ENCODE results near the gene KANK2. TPM values are rescaled to one million over a fixed set of nuclear protein-coding genes. Genes with fewer than 3 reads are reported as not detected.

KANK2 gene
- total RNA-seq, 4 donors from 2014 or later: 42.5 to 75.5 (median 65.1) TPM

- H3K27ac ChIP-seq: no peak overlapping the region
- peaks cover 16% of the 10 kb centered on the region for H3K4me1 ChIP-seq
- H3K4me3 ChIP-seq: no peak overlapping the region
- WGBS: 77% methylated on average over 7 of the region's 18 CpGs
- H3K9me3 ChIP-seq: no peaks in the 10 kb centered on the region
- TF ChIP-seq POLR2A (IDR thresholded peaks at IDR 0.05) (no peak), CTCF (IDR thresholded peaks at IDR 0.05) (no peak), POLR2AphosphoS5 (IDR thresholded peaks at IDR 0.05) (no peak), EP300 (IDR thresholded peaks at IDR 0.05) (no peak)
- peaks cover 63% of the 10 kb centered on the region for H3K36me3 ChIP-seq
- no peaks in the 10 kb centered on the region for H3K27me3 ChIP-seq
- no peak for DNase-seq (ENCODE audit: low spot score in 2 of 2)
Observed at GRCh38 chr19:11176466-11177193, 20.7 kb downstream of the KANK2 start.

- no peak for TF ChIP-seq EP300 (IDR thresholded peaks at IDR 0.05)
- TF ChIP-seq CTCF (IDR thresholded peaks at IDR 0.05): no peak
- TF ChIP-seq POLR2A (IDR thresholded peaks at IDR 0.05): no peak
- no peak for TF ChIP-seq POLR2AphosphoS5 (IDR thresholded peaks at IDR 0.05)
- Histone ChIP-seq H3K4me1 (peaks cover 17% of the 10 kb centered on the region), H3K27ac (no peak overlapping the region), H3K36me3 (peaks cover 66% of the 10 kb centered on the region), H3K4me3 (no peak overlapping the region), H3K27me3 (no peaks in the 10 kb centered on the region), H3K9me3 (no peaks in the 10 kb centered on the region)
- DNase-seq (ENCODE audit: low spot score in 2 of 2): no peak
- 93% methylated on average over 6 of the region's 7 CpGs for WGBS
Observed at GRCh38 chr19:11175920-11176319, 21.4 kb downstream of the KANK2 start.

GRCh38 chr19:11174336-11174735 is 23.0 kb downstream of the KANK2 start:
- H3K9me3 ChIP-seq: no peaks in the 10 kb centered on the region
- H3K36me3 ChIP-seq: peaks cover 81% of the 10 kb centered on the region
- DNase-seq (ENCODE audit: low spot score in 2 of 2): no peak
- H3K4me3 ChIP-seq: no peak overlapping the region
- peaks cover 7% of the 10 kb centered on the region for H3K4me1 ChIP-seq
- WGBS: 95% methylated on average over 26 of the region's 27 CpGs
- no peak overlapping the region for H3K27ac ChIP-seq
- TF ChIP-seq EP300 (IDR thresholded peaks at IDR 0.05): no peak
- TF ChIP-seq CTCF (IDR thresholded peaks at IDR 0.05): no peak
- no peak for TF ChIP-seq POLR2A (IDR thresholded peaks at IDR 0.05)
- TF ChIP-seq POLR2AphosphoS5 (IDR thresholded peaks at IDR 0.05): no peak
- H3K27me3 ChIP-seq: no peaks in the 10 kb centered on the region

GRCh38 chr19:11173516-11174155 is 23.7 kb downstream of the KANK2 start:
- TF ChIP-seq POLR2AphosphoS5 (IDR thresholded peaks at IDR 0.05) (no peak), POLR2A (IDR thresholded peaks at IDR 0.05) (no peak), EP300 (IDR thresholded peaks at IDR 0.05) (no peak), CTCF (IDR thresholded peaks at IDR 0.05) (no peak)
- Histone ChIP-seq H3K4me3 (no peak overlapping the region), H3K27me3 (no peaks in the 10 kb centered on the region), H3K27ac (no peak overlapping the region), H3K36me3 (peaks cover 88% of the 10 kb centered on the region), H3K9me3 (no peaks in the 10 kb centered on the region), H3K4me1 (peaks cover 8% of the 10 kb centered on the region)
- WGBS: 78% methylated on average over 5 of the region's 8 CpGs
- no peak for DNase-seq (ENCODE audit: low spot score in 2 of 2)

GRCh38 chr19:11172576-11172975 is 24.8 kb downstream of the KANK2 start:
- Histone ChIP-seq H3K9me3 (no peaks in the 10 kb centered on the region), H3K36me3 (peaks cover 86% of the 10 kb centered on the region), H3K4me1 (peaks cover 8% of the 10 kb centered on the region), H3K4me3 (no peak overlapping the region), H3K27me3 (no peaks in the 10 kb centered on the region), H3K27ac (no peak overlapping the region)
- no peak for TF ChIP-seq EP300 (IDR thresholded peaks at IDR 0.05)
- no peak for DNase-seq (ENCODE audit: low spot score in 2 of 2)
- 81% methylated on average over 5 of the region's 6 CpGs for WGBS

All from suprapubic skin (tissue), 4 donors.